HL-60 (cell line): Measurements from ENCODE around the gene EXOSC5.
"Not testable (repeated sequence)": the region's sequence is repeated elsewhere in the genome, so short reads cannot be mapped to it uniquely, and the experiment has no call there.

ENCODE experiments used
- DNase-seq, 2 experiments: peaks; one replicate each; pipeline ENCODE4 v3.0.0-alpha.2; 2010 to 2020; ENCODE audit warnings: low read depth in 1 of 2, low spot score in 1 of 2
- H3K27ac ChIP-seq: fragments of 250-450 bp; sonication (Bioruptor Pico); replicated peaks from 2 replicates; pipeline ENCODE4 v1.5.1; 2020; ENCODE audit warnings: mild to moderate bottlenecking, moderate library complexity
- H3K27me3 ChIP-seq: fragments of 250-450 bp; sonication (Bioruptor Pico); 2 replicates; pipeline ENCODE4 v1.5.1; 2021; ENCODE audit warnings: mild to moderate bottlenecking, moderate library complexity; ENCODE audit not compliant: insufficient read depth, poor library complexity, severe bottlenecking
- H3K4me3 ChIP-seq: replicated peaks from 2 replicates; pipeline ENCODE4 v1.5.1; 2011; ENCODE audit warnings: mild to moderate bottlenecking, control low read depth, low read length; ENCODE audit not compliant: insufficient read depth
- GABPA ChIP-seq: IDR thresholded peaks from 2 replicates; pipeline ENCODE4 v1.6.1; 2012; ENCODE audit warnings: low read depth
- POLR2AphosphoS5 ChIP-seq: IDR thresholded peaks from 2 replicates; pipeline ENCODE4 v1.6.1; 2012; ENCODE audit warnings: low read depth
- SPI1 ChIP-seq: IDR thresholded peaks from 2 replicates; pipeline ENCODE4 v1.6.1; 2012; ENCODE audit warnings: low read depth, mild to moderate bottlenecking, borderline replicate concordance
- TF ChIP-seq, protein P1 (sequence below): IDR thresholded peaks from one replicate; pipeline ENCODE4 v1.5.1; 2011; ENCODE audit warnings: low read length, control low read depth, inconsistent platforms; ENCODE audit not compliant: insufficient read depth
- TF ChIP-seq, protein P2 (sequence below): IDR thresholded peaks from 2 replicates; pipeline ENCODE4 v1.6.1; 2012; ENCODE audit warnings: low read depth; ENCODE audit not compliant: insufficient replicate concordance

The EXOSC5 gene

DNA sequence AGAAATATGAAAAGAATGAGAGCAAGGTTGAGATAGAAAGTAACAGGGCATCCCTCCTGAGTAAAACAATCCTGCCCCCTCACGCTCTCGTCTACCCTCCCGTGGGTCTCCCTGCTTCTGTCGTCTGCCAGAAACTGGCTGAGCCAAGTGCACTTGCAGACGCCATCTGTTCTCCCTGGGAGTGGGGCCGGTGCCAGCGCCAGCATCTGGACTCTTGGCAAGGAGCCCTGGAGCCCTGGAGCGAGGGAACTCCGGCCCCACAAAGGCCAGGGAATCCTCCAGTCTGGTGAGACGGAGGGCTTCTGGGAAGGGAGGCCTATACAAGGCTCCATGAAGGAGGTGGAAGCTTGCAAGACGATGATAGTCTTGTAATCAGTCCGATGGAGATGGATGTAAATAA lies 23.2 kb downstream of the EXOSC5 start:
- H3K27me3 ChIP-seq, result no peaks in the 10 kb centered on the region
- no peak overlapping the region for H3K4me3 ChIP-seq
- no peak overlapping the region for H3K27ac ChIP-seq
- TF ChIP-seq, protein P1, sequence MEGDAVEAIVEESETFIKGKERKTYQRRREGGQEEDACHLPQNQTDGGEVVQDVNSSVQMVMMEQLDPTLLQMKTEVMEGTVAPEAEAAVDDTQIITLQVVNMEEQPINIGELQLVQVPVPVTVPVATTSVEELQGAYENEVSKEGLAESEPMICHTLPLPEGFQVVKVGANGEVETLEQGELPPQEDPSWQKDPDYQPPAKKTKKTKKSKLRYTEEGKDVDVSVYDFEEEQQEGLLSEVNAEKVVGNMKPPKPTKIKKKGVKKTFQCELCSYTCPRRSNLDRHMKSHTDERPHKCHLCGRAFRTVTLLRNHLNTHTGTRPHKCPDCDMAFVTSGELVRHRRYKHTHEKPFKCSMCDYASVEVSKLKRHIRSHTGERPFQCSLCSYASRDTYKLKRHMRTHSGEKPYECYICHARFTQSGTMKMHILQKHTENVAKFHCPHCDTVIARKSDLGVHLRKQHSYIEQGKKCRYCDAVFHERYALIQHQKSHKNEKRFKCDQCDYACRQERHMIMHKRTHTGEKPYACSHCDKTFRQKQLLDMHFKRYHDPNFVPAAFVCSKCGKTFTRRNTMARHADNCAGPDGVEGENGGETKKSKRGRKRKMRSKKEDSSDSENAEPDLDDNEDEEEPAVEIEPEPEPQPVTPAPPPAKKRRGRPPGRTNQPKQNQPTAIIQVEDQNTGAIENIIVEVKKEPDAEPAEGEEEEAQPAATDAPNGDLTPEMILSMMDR, result no peak
- no peak for TF ChIP-seq GABPA
- TF ChIP-seq SPI1, result no peak
- TF ChIP-seq, protein P2, sequence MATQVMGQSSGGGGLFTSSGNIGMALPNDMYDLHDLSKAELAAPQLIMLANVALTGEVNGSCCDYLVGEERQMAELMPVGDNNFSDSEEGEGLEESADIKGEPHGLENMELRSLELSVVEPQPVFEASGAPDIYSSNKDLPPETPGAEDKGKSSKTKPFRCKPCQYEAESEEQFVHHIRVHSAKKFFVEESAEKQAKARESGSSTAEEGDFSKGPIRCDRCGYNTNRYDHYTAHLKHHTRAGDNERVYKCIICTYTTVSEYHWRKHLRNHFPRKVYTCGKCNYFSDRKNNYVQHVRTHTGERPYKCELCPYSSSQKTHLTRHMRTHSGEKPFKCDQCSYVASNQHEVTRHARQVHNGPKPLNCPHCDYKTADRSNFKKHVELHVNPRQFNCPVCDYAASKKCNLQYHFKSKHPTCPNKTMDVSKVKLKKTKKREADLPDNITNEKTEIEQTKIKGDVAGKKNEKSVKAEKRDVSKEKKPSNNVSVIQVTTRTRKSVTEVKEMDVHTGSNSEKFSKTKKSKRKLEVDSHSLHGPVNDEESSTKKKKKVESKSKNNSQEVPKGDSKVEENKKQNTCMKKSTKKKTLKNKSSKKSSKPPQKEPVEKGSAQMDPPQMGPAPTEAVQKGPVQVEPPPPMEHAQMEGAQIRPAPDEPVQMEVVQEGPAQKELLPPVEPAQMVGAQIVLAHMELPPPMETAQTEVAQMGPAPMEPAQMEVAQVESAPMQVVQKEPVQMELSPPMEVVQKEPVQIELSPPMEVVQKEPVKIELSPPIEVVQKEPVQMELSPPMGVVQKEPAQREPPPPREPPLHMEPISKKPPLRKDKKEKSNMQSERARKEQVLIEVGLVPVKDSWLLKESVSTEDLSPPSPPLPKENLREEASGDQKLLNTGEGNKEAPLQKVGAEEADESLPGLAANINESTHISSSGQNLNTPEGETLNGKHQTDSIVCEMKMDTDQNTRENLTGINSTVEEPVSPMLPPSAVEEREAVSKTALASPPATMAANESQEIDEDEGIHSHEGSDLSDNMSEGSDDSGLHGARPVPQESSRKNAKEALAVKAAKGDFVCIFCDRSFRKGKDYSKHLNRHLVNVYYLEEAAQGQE, result no peak
- no peak for TF ChIP-seq POLR2AphosphoS5
- DNase-seq, result no peak

DNA sequence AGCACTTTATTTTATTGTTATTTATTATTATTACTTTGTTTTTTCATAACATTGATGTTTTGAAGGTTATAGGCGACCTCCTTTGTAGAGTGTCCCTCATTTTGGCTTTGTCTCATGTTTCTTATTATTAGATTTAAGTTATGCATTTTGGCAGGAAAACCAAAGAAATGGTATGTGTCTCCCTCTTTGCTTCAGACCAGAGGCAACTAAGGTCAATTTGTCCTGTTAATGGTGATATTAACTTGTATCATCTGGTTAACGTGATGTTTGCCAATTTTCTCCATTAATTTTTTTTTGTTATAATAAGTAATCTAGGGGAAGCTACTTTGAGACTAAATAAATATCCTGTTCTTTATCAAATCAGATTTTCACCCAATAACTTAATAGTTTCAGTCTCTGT lies 24.7 kb downstream of the EXOSC5 start:
- Histone ChIP-seq H3K27ac (no peak overlapping the region), H3K27me3 (no peaks in the 10 kb centered on the region), H3K4me3 (no peak overlapping the region)
- TF ChIP-seq, protein P1, result no peak
- TF ChIP-seq, protein P2, result no peak
- TF ChIP-seq GABPA (no peak), POLR2AphosphoS5 (no peak)
- DNase-seq, result no peak

DNA sequence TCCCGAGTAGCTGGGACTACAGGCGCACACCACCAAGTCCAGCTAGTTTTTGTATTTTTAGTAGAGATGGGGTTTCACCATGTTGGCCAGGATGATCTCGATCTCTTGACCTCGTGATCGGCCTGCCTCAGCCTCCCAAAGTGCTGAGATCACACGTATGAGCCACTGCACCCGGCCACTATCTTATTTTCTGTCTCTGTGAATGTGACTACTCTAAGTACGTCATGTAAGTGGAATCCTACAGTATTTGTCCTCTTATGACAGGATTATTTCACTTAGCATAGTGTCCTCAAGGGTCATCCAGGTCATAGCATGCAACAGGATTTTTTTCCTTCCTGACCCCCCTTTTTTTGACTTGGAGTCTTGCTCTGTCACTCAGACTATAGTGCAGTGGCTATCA lies 25.6 kb downstream of the EXOSC5 start:
- no peak overlapping the region for H3K27ac ChIP-seq
- H3K27me3 ChIP-seq, result no peaks in the 10 kb centered on the region
- no peak for TF ChIP-seq SPI1
- no peak for TF ChIP-seq GABPA
- TF ChIP-seq, protein P1, result no peak
- TF ChIP-seq, protein P2, result no peak
- no peak for TF ChIP-seq POLR2AphosphoS5
- H3K4me3 ChIP-seq, result no peak overlapping the region
- DNase-seq, result no peak

DNA sequence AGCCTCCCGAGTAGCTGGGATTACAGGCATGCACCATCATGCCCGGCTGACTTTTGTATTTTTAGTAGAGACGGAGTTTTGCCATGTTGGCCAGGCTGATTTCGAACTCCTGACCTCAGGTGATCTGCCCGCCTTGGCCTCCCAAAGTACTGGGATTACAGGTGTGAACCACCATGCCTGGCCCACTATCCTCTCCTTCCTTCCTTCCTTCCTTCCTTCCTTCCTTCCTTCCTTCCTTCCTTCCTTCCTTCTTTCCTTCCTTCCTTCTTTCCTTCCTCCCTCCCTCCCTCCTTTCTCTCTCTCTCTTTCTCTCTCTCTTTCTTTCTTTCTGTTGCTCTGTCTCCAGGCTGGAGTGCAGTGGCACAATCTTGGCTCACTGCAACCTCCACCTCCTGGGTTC lies 26.0 kb downstream of the EXOSC5 start:
- not testable (repeated sequence) for DNase-seq, H3K27ac ChIP-seq, H3K27me3 ChIP-seq, H3K4me3 ChIP-seq
